22Rv1 (cell line): ENCODE results near the gene AASDHPPT.

ENCODE experiments used
- ZFX ChIP-seq: fragments of 450-650 bp; IDR thresholded peaks from 2 replicates; pipeline ENCODE4 v1.6.1; 2017; ENCODE audit warnings: antibody characterized with exemption, borderline replicate concordance
- TF ChIP-seq, protein P1 (sequence below): fragments of 450-650 bp; IDR thresholded peaks from 2 replicates; pipeline ENCODE4 v1.5.1; 2017; ENCODE audit warnings: mild to moderate bottlenecking

DNA sequence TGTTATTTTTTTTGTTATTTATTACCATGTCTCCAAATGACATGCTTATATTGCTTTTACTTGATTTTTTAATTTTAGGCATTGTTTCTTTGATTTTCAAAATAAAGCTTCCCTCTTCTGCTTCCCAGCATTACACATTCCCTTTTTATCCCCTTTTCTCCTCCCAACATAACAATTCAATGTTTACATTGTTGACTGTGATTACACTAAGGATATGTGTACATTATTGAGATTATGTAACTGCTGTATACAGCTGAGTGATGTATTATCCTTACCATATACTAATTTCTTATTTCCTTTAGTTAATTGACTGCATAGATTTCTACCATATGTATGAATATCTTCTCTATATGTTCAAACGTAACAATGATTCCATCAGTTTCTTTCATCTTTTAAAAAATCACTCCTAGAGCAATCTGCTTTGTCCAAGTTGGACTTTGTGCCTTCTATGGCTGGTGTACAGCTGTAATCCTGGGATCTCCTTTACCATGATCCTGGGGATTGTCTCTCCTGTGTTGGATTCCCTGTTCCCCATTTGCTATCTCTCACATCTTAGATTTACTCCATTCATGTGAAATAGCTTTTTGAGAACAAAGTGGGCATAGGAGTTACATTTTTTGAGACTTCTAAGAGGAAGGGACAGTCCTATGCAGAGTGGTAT, 21.6 kb downstream of the AASDHPPT start:
- TF ChIP-seq, protein P1, sequence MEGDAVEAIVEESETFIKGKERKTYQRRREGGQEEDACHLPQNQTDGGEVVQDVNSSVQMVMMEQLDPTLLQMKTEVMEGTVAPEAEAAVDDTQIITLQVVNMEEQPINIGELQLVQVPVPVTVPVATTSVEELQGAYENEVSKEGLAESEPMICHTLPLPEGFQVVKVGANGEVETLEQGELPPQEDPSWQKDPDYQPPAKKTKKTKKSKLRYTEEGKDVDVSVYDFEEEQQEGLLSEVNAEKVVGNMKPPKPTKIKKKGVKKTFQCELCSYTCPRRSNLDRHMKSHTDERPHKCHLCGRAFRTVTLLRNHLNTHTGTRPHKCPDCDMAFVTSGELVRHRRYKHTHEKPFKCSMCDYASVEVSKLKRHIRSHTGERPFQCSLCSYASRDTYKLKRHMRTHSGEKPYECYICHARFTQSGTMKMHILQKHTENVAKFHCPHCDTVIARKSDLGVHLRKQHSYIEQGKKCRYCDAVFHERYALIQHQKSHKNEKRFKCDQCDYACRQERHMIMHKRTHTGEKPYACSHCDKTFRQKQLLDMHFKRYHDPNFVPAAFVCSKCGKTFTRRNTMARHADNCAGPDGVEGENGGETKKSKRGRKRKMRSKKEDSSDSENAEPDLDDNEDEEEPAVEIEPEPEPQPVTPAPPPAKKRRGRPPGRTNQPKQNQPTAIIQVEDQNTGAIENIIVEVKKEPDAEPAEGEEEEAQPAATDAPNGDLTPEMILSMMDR = no peak
- TF ChIP-seq ZFX = no peak
